H1 (cell line): ENCODE data around the gene MAPK8IP1. TPM values are rescaled to one million over a fixed set of nuclear protein-coding genes. Genes with fewer than 3 reads are reported as not detected.

Experiments
- CEBPB ChIP-seq: IDR thresholded peaks from 2 replicates; pipeline ENCODE4 v1.6.1; 2012; ENCODE audit warnings: low read depth, low read length
- CREB1 ChIP-seq: IDR thresholded peaks from 2 replicates; pipeline ENCODE4 v1.6.1; 2012; ENCODE audit warnings: inconsistent platforms
- HDAC2 ChIP-seq, 2 experiments: fragments of 300-600 bp in 1 of 2; sonication (generic) in 1 of 2; IDR thresholded peaks; 2 replicates each; pipeline ENCODE4 v1.6.1; 2011 to 2012; ENCODE audit warnings: low read depth in 2 of 2, low read length in 2 of 2, mild to moderate bottlenecking in 2 of 2, moderate library complexity in 2 of 2, borderline replicate concordance in 1 of 2, inconsistent platforms in 1 of 2
- RBBP5 ChIP-seq: IDR thresholded peaks from 2 replicates; pipeline ENCODE4 v1.7.1; 2012; ENCODE audit warnings: low read depth, mild to moderate bottlenecking, inconsistent platforms, low read length, moderate library complexity, borderline replicate concordance
- polyA plus RNA-seq, 7 experiments: library from polyadenylated mRNA; depleted of rRNA in 3 of 7; stranded (reverse) in 5 of 7; unstranded in 2 of 7; fragments of >200 nt in 5 of 7; fragments of 200-250 nt in 2 of 7; gene quantifications; 1 replicate in 5 of 7; 2 replicates in 1 of 7; 4 replicates in 1 of 7; pipeline versions ENCODE4 v1.2.1 to v1.2.3, GENCODE V29; 2011 to 2013; ENCODE audit warnings: missing spikeins in 2 of 7, mixed read lengths in 2 of 7
- total RNA-seq: library from RNA; stranded (reverse); fragmentation: NEBNext Ultra II Directional; extraction: Animal tissue kit (Norgen Biotek cat#: 25700); gene quantifications from 2 replicates; pipeline ENCODE4 v1.2.1, GENCODE V29; 2021

MAPK8IP1 gene
- total and polyA plus RNA-seq, 2 of the 8 experiments (the other 6 are each of a cell fraction or from before 2014, with no cell fraction given): 32.4 to 40.1 TPM

- TF ChIP-seq RBBP5: 0 out of 2 replicates have a peak, but pooled peaks have one; percentile 9
- TF ChIP-seq HDAC2 (IDR thresholded peaks at IDR 0.05; ENCODE audit: borderline replicate concordance in 1 of 2, low read depth in 2 of 2, low read length in 2 of 2): peak; percentile 77 to 90; a peak in 2 of 4 replicates
- peak; percentile 83 for TF ChIP-seq CREB1
- 0 out of 2 replicates have a peak, but pooled peaks have one; percentile 37 for TF ChIP-seq CEBPB
Measured at GRCh38 chr11:45899448-45900174, 14.2 kb downstream of the MAPK8IP1 start (continued).
